LNCaP clone FGC (cell line): ENCODE results near the gene OGFOD2.

Source experiments
- DNase-seq: peaks from one replicate; pipeline ENCODE4 v3.0.0-alpha.2; 2011; ENCODE audit warnings: low read depth
- H3K4me3 ChIP-seq: 2 replicates; pipeline ENCODE4 v1.5.1; 2011; ENCODE audit warnings: mild to moderate bottlenecking, low read depth, low read length, control low read depth
- TF ChIP-seq, protein P1 (sequence below): IDR thresholded peaks from 2 replicates; pipeline ENCODE4 v1.5.1; 2012; ENCODE audit warnings: mild to moderate bottlenecking; ENCODE audit not compliant: control insufficient read depth, insufficient read depth; ENCODE audit errors: extremely low read depth

OGFOD2 gene

DNA sequence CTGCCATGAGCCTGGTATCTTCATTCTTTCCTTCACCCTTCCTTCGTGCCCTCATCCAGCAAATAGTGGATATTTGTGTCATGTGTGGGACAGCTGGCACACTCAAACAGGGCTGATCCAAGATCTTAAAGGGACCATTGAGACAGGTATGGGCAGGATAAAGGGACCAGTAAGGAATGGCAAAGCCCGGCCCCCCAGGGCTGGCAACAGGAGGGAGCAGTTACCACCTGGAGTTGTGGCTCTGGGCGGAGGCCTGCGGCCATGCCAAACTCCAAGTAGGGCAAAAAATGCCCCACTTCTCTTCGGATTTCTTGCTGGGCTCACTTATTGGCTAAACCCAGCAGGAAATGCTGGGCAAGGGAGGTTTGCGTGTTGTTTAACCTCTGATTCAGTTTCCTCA, 2.1 kb downstream of the OGFOD2 start:
- DNase-seq: no peak
- no peak overlapping the region for H3K4me3 ChIP-seq
- TF ChIP-seq, protein P1, sequence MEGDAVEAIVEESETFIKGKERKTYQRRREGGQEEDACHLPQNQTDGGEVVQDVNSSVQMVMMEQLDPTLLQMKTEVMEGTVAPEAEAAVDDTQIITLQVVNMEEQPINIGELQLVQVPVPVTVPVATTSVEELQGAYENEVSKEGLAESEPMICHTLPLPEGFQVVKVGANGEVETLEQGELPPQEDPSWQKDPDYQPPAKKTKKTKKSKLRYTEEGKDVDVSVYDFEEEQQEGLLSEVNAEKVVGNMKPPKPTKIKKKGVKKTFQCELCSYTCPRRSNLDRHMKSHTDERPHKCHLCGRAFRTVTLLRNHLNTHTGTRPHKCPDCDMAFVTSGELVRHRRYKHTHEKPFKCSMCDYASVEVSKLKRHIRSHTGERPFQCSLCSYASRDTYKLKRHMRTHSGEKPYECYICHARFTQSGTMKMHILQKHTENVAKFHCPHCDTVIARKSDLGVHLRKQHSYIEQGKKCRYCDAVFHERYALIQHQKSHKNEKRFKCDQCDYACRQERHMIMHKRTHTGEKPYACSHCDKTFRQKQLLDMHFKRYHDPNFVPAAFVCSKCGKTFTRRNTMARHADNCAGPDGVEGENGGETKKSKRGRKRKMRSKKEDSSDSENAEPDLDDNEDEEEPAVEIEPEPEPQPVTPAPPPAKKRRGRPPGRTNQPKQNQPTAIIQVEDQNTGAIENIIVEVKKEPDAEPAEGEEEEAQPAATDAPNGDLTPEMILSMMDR: no peak

DNA sequence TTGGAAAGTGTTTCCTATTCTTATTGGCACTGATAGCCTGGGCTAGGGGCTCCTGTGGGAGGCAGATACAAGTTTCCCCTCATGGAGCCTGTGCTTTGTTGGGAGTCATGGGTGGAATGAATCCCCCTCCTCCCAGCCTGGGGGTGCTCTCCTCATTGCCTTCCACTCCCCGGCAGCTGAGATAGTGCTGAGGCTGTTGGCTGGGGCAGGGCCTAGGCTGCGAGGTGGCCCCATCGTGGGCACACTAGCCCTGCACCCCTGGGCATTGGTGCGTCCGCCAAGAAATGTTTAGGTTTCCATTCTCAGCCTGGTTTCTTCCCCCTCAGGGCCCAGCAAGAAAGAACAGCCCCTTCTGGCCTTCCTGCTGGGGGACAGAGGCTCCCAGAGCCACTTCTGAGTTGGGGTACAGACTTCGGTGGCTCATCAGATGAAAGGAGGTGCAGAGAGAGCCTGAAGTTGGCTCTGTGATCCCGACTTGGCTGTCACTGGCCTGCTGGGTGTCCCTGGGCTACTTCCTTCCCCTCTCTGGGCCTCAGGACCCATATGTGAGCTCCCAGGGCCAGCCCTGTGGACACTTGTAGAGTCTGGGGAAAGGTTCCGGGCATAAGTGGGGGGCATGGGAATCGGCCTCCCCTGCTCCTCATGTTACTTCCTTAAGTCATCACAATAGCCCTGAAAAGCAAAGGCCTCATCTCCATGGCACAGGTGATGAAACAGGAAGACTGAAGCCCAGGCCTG, 2.8 kb downstream of the OGFOD2 start:
- H3K4me3 ChIP-seq: no peak overlapping the region
- DNase-seq: no peak
- TF ChIP-seq, protein P1: no peak

DNA sequence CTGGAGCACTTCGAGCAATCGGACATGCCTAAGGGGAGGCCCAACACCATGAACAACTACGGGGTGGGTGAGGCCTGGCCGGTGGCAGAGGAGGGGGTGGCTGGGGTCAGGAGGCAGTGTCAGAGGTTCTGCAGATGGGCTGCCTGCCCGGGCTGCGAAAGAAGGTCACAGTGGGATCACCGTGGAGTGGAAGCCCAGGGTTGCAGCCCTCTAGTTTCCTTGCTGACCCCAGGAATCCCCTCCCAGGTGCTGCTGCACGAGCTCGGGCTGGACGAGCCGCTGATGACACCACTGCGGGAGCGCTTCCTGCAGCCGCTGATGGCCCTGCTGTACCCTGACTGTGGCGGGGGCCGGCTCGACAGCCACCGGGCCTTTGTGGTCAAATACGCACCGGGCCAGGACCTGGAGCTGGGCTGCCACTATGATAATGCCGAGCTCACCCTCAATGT, 3.5 kb downstream of the OGFOD2 start:
- H3K4me3 ChIP-seq: no peak overlapping the region
- no peak for DNase-seq
- TF ChIP-seq, protein P1: no peak

DNA sequence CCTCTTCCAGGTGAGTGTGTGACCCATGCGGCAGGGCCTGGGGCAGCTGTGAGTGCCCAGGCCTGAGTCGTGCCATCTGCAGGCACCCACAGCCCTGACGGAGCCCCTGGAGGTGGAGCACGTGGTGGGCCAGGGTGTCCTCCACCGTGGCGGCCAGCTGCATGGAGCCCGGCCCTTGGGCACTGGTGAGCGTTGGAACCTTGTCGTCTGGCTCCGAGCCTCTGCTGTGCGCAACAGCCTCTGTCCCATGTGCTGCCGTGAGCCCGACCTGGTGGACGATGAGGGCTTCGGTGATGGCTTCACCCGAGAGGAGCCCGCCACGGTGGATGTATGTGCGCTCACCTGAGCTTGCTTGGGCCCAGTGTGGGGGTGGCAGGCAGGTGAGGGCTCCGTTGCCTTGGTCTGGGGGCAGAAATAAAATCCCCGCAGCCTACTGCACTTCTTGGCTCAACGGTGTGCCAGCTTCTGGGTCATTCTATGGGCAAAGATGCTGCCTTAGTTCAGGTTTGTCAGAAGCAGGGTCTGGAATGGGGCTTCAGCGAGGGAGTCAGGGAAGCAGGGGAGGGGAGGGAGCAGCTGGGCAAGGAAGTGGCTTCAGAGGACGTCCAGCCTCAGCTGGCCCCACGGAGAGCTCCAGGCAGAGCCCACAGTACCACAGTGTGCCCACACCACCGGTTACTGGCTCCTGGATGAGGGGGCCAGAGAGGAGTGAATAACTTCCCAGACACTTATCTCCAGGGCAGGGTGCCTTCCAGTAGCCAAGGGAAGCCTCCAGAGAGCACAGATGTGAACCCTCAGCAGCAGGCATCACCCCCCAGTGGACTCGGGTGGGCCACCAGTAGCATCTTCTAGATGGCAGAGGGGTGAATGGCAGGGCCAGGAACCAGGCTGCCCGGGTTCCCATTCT, 4.2 kb downstream of the OGFOD2 start:
- H3K4me3 ChIP-seq: peak overlapping the region; percentile 94
- DNase-seq: no peak
- TF ChIP-seq, protein P1: no peak

DNA sequence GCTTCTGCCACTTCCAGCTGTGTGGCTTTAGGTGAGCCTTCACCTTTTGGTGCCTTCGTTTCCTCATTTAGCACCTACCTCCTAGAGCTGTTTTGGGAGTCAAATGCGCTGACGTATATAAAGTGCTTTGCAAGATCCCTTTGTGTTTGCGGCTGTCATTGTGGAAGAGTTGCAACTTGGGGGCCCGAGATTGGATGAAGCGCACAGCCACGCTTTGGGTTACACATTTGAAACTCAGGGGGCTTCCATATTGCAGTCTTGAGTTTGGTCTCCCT, 4.8 kb downstream of the OGFOD2 start:
- no peak for DNase-seq
- TF ChIP-seq, protein P1: no peak
- H3K4me3 ChIP-seq: peak overlapping the region; percentile 94

DNA sequence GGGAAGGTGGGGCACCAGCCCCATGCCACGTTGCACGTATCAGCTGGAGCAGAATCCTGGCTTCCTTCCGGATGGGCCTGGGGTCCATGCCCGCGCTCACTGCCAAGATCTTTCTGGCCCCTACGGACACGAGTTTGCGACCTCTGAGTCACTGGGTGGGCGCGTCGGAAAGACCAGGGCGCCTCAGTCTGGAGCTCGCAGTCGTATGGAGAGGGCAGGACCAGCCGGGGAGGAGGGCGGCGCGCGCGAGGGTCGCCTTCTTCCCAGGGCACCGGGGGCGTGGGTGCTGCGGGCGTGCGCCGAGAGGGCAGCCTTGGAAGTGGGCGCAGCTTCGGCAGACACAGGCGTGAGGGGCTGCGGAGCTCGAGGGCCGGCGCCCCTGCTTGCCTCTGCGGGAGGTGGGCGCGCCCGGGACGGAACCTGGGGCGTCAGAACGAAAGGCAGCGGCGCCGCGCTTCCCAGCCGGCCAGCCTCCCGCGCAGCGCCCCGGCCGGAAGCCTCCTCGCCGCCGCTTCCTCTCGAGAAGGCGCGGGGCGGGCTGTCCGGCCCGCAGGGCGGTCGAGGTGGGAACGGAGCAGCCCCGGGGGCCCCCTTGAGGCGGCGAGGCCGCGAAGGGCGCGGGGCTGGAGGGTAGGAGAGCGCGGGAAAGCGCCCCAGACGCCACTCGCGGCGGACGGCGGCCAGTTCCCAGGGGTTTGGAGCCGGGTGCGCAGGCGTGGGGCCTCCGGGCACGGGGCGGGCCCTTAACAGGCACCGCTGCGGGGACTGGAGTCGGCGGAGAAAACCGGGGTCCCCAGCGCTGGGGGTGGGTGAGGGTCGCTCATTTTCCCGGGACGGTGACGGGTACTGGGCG, 5.4 kb downstream of the OGFOD2 start, which contains the start of gene ARL6IP4:
Gene ARL6IP4, plus strand, starts transcription at position 499 of the 853 bp plus-strand sequence. CDS start 459 bp downstream, outside the sequence.
- TF ChIP-seq, protein P1: no peak
- DNase-seq: no peak
- peak within 1 kb of the TSS; percentile 94 for H3K4me3 ChIP-seq
